Spleen (tissue), 11 donors: ENCODE measurements around the gene TBC1D3B. TPM values are rescaled to one million over a fixed set of nuclear protein-coding genes. Genes with fewer than 3 reads are reported as not detected.
A peak's percentile ranks its signal among the peaks of the same experiment; 100 is the strongest.
"Not testable (repeated sequence)": the region's sequence is repeated elsewhere in the genome, so short reads cannot be mapped to it uniquely, and the experiment has no call there.

Source experiments
- DNase-seq: peaks from one replicate; pipeline ENCODE4 v3.0.0-alpha.2; 2020
- H3K27ac ChIP-seq, 8 donors: fragments of 200-600 bp; sonication (generic) in 7 of 8; 1 replicate in 4 of 8; 2 replicates in 4 of 8; pipeline versions ENCODE4 v1.5.0 to v1.8.0; 2016 to 2021; ENCODE audit warnings: inconsistent platforms in 4 of 8, mild to moderate bottlenecking in 4 of 8, moderate library complexity in 1 of 8
- H3K27me3 ChIP-seq, 7 donors: fragments of 200-600 bp; sonication (generic) in 6 of 7; replicated peaks in 1 of 7; 1 replicate in 4 of 7; 2 replicates in 3 of 7; pipeline versions ENCODE4 v1.5.0 to v1.8.0; 2016 to 2021; ENCODE audit warnings: inconsistent platforms in 3 of 7, mild to moderate bottlenecking in 1 of 7
- H3K36me3 ChIP-seq, 6 donors: fragments of 200-600 bp; sonication (generic) in 5 of 6; 1 replicate in 4 of 6; 2 replicates in 2 of 6; pipeline versions ENCODE4 v1.5.0 to v1.8.0; 2016 to 2021; ENCODE audit warnings: inconsistent platforms in 2 of 6
- H3K4me1 ChIP-seq, 6 donors: fragments of 200-600 bp; sonication (generic) in 5 of 6; 1 replicate in 3 of 6; 2 replicates in 3 of 6; pipeline versions ENCODE4 v1.5.0 to v1.8.0; 2016 to 2021; ENCODE audit warnings: inconsistent platforms in 3 of 6
- H3K4me3 ChIP-seq, 8 donors: fragments of 200-600 bp; sonication (generic) in 7 of 8; 1 replicate in 4 of 8; 2 replicates in 4 of 8; pipeline versions ENCODE4 v1.5.0 to v1.8.0; 2016 to 2021; ENCODE audit warnings: inconsistent platforms in 4 of 8, mild to moderate bottlenecking in 4 of 8, moderate library complexity in 2 of 8
- H3K9me3 ChIP-seq, 8 donors: fragments of 200-600 bp; sonication (generic) in 7 of 8; 1 replicate in 4 of 8; 2 replicates in 4 of 8; pipeline versions ENCODE4 v1.5.0 to v1.8.0; 2016 to 2021; ENCODE audit warnings: inconsistent platforms in 4 of 8
- POLR2A ChIP-seq, 3 donors: fragments of 450-650 bp; IDR thresholded peaks; one replicate each; pipeline ENCODE4 v1.5.1; 2017; ENCODE audit warnings: antibody characterized with exemption in 3 of 3, mild to moderate bottlenecking in 1 of 3
- POLR2AphosphoS5 ChIP-seq, 3 donors: sonication (generic); formaldehyde crosslinking; IDR thresholded peaks; one replicate each; pipeline ENCODE4 v1.5.1; 2017; ENCODE audit warnings: antibody characterized with exemption in 3 of 3
- WGBS, 5 donors: extraction: QIAGEN DNeasy Blood & Tissue Kit in 3 of 5; methylation state at CpG; one replicate each; pipeline versions ENCODE4 v1.1.5 to v1.1.7; 2013 to 2018; 5-methylcytosine and 5-hydroxymethylcytosine counted together
- intact Hi-C: fragments of 100-400 bp; cut with DNase I; formaldehyde crosslinking; loops from one replicate; pipeline ENCODE4 v1.15.0; 2023; ENCODE audit warnings: low total_unique reads
- polyA plus RNA-seq, 3 donors: library from polyadenylated mRNA; stranded (reverse); fragments of 200-250 nt; gene quantifications; one replicate each; pipeline ENCODE4 v1.2.1, GENCODE V29; 2013
- total RNA-seq, 7 donors: library from RNA; depleted of rRNA in 3 of 7; stranded (reverse); fragments of >200 nt in 3 of 7; fragmentation: NEBNext Ultra II Directional in 4 of 7; extraction: Animal tissue kit (Norgen Biotek cat#: 25700) in 4 of 7; gene quantifications; one replicate each; pipeline versions ENCODE4 v1.1.0 to v1.2.1, GENCODE V29; 2016 to 2021
- TF ChIP-seq, protein P1 (sequence below), 11 experiments: fragments of 200-600 bp in 7 of 11; fragments of 450-650 bp in 4 of 11; sonication (generic) in 4 of 11; IDR thresholded peaks in 8 of 11; conservative IDR thresholded peaks in 3 of 11; 1 replicate in 7 of 11; 2 replicates in 4 of 11; pipeline versions ENCODE4 v1.4.0 to v1.8.0; 2016 to 2021; ENCODE audit warnings: antibody characterized with exemption in 11 of 11, inconsistent platforms in 4 of 11, mild to moderate bottlenecking in 1 of 11
- donor health status: healthy with polysubstance abuse.
- donor health status: DM: no; HTN: no; CAD: no; lungs with moderate emphysema.
- donor health status: DM: no; HTN: no; CAD: no.
- donor health status: Bipolar disorder and iron deficiency.
- donor health status: healthy.
- donor health status: DM: no; HTN: no; CAD: no.
- donor health status: DM: yes; HTN: yes; CAD: no.

TBC1D3B gene
- total and polyA plus RNA-seq, 10 donors = 1.3 to 13.5 (median 4.4) TPM; not detected in 1

DNA sequence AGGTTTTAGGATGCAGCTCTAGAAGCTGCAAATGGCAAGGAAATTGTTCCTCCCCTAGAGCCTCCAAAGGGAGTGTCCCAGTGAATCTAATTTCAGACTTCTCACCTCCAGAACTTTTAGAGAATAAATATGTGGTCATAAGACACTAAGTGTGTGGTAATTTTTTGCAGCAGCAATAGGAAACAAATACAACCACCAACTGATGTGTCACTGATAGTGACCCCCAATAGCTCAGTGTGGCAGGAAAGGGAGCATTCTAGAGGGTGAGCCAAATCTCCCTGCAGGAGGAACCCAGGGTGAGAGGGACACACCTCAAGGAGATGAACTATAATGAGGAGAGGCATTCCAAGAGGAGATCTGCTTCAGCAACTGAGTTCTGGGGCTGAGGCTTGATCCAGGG is 38.5 kb upstream of the TBC1D3B start:
- TF ChIP-seq, protein P1, sequence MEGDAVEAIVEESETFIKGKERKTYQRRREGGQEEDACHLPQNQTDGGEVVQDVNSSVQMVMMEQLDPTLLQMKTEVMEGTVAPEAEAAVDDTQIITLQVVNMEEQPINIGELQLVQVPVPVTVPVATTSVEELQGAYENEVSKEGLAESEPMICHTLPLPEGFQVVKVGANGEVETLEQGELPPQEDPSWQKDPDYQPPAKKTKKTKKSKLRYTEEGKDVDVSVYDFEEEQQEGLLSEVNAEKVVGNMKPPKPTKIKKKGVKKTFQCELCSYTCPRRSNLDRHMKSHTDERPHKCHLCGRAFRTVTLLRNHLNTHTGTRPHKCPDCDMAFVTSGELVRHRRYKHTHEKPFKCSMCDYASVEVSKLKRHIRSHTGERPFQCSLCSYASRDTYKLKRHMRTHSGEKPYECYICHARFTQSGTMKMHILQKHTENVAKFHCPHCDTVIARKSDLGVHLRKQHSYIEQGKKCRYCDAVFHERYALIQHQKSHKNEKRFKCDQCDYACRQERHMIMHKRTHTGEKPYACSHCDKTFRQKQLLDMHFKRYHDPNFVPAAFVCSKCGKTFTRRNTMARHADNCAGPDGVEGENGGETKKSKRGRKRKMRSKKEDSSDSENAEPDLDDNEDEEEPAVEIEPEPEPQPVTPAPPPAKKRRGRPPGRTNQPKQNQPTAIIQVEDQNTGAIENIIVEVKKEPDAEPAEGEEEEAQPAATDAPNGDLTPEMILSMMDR (IDR thresholded peaks at IDR 0.05 in 8 of 11, conservative IDR thresholded peaks at IDR 0.05 in 3 of 11) = no peak
- no peak for TF ChIP-seq POLR2AphosphoS5 (IDR thresholded peaks at IDR 0.05)
- TF ChIP-seq POLR2A (IDR thresholded peaks at IDR 0.05) = no peak
- Histone ChIP-seq H3K4me3 (no peak overlapping the region), H3K4me1 (peaks cover 0 to 61% (median 29%) of the 10 kb centered on the region in 6 donors), H3K36me3 (no peaks in the 10 kb centered on the region), H3K27me3 (peaks cover 0 to 14% (median 0%) of the 10 kb centered on the region in 7 donors), H3K9me3 (peaks cover 0 to 18% (median 5%) of the 10 kb centered on the region in 8 donors), H3K27ac (peak overlapping the region in 3 of 8 donors; percentile 4 to 50 (median 11))
- intact Hi-C loops = no loop called here
- no peak for DNase-seq

DNA sequence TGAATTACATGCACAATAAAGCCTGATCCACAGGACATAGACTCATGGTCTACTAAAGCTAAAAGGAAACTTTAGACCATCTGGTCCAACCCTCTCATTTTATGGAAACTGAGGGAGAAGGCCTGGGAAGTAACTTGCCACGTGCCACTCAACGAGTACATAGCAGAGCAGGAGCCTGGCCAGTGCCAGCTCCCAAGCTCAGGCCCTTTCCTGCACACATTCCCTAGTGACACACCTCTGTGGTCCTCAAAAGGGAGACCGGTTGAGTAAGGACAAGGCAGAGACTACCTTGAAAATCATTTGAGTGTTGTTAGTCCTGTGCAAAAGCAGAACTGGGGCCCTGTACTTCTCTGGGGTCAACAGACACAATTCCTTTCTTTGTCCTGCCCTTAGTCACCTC is 37.3 kb upstream of the TBC1D3B start:
- H3K27me3 ChIP-seq = peaks cover 0 to 14% (median 0%) of the 10 kb centered on the region in 7 donors
- 71 to 98% (median 89%) methylated on average over 3 of the region's 3 CpGs for WGBS, 5 donors
- H3K4me3 ChIP-seq = no peak overlapping the region
- no peak for DNase-seq
- H3K27ac ChIP-seq = peak overlapping the region in 4 of 8 donors; percentile 39 to 79 (median 74)
- peaks cover 0 to 69% (median 33%) of the 10 kb centered on the region in 6 donors for H3K4me1 ChIP-seq
- H3K9me3 ChIP-seq = peaks cover 0 to 11% (median 4%) of the 10 kb centered on the region in 8 donors
- no peaks in the 10 kb centered on the region for H3K36me3 ChIP-seq
- TF ChIP-seq POLR2A (IDR thresholded peaks at IDR 0.05) (no peak), POLR2AphosphoS5 (IDR thresholded peaks at IDR 0.05) (no peak)
- TF ChIP-seq, protein P1 (IDR thresholded peaks at IDR 0.05 in 8 of 11, conservative IDR thresholded peaks at IDR 0.05 in 3 of 11) = no peak
- intact Hi-C loops = no loop called here

DNA sequence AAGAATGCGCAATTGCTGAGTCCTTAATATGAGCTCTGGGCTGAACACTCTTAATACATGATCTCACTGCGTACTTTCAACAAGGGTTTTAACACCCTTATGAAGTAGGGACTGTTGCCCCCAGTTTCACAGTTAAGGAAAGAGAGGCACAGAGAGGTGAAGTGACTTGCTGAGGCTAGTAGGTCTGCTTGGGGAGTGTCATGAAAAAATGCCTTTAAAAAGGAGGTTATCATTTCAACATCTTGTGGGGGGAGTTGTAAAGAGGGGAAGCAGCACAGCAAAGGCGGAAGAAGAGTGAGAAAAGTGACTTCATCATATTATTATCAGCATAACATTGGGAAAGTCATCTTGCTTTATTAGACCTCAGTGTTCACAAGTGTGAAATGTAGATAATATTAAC is 36.5 kb upstream of the TBC1D3B start:
- Histone ChIP-seq H3K36me3 (no peaks in the 10 kb centered on the region), H3K27me3 (peaks cover 0 to 11% (median 0%) of the 10 kb centered on the region in 7 donors), H3K27ac (peak overlapping the region in 5 of 8 donors; percentile 36 to 79 (median 70)), H3K4me3 (peak overlapping the region in 1 of 8 donors; percentile 40), H3K9me3 (peaks cover 0 to 4% (median under 1%) of the 10 kb centered on the region in 8 donors), H3K4me1 (peaks cover 0 to 69% (median 33%) of the 10 kb centered on the region in 6 donors)
- WGBS, 5 donors = 75 to 83% (median 81%) methylated on average over 3 of the region's 3 CpGs
- TF ChIP-seq, protein P1 (IDR thresholded peaks at IDR 0.05 in 8 of 11, conservative IDR thresholded peaks at IDR 0.05 in 3 of 11) = no peak
- TF ChIP-seq POLR2AphosphoS5 (IDR thresholded peaks at IDR 0.05) = no peak
- no peak for TF ChIP-seq POLR2A (IDR thresholded peaks at IDR 0.05)
- DNase-seq = no peak
- intact Hi-C loops = no loop called here

DNA sequence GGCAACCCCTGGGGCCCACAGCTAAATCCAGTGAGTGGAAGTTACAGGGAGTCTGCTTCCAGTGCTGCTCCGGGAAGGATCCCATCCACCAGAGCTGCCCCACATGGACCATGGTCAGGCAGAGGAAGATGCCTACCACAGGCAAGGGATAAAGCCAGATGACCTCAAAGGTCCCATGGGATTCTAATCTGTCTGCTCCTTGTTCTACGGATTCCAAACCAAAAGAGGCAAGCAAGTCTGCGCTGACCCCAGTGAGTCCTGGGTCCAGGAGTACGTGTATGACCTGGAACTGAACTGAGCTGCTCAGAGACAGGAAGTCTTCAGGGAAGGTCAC is 35.8 kb upstream of the TBC1D3B start:
- H3K9me3 ChIP-seq = no peaks in the 10 kb centered on the region
- no peak for DNase-seq
- peak overlapping the region in 7 of 8 donors; percentile 38 to 79 (median 51) for H3K27ac ChIP-seq
- no peak for TF ChIP-seq POLR2AphosphoS5 (IDR thresholded peaks at IDR 0.05)
- no peak for TF ChIP-seq POLR2A (IDR thresholded peaks at IDR 0.05)
- TF ChIP-seq, protein P1 (IDR thresholded peaks at IDR 0.05 in 8 of 11, conservative IDR thresholded peaks at IDR 0.05 in 3 of 11) = no peak
- H3K4me3 ChIP-seq = peak overlapping the region in 2 of 8 donors; percentile 0 to 40
- peaks cover 0 to 69% (median 33%) of the 10 kb centered on the region in 6 donors for H3K4me1 ChIP-seq
- H3K36me3 ChIP-seq = no peaks in the 10 kb centered on the region
- 45 to 78% (median 46%) methylated on average over 3 to 4 of the region's 4 CpGs for WGBS, 5 donors
- H3K27me3 ChIP-seq = peaks cover 0 to 11% (median 0%) of the 10 kb centered on the region in 7 donors
- intact Hi-C loops = no loop called here

DNA sequence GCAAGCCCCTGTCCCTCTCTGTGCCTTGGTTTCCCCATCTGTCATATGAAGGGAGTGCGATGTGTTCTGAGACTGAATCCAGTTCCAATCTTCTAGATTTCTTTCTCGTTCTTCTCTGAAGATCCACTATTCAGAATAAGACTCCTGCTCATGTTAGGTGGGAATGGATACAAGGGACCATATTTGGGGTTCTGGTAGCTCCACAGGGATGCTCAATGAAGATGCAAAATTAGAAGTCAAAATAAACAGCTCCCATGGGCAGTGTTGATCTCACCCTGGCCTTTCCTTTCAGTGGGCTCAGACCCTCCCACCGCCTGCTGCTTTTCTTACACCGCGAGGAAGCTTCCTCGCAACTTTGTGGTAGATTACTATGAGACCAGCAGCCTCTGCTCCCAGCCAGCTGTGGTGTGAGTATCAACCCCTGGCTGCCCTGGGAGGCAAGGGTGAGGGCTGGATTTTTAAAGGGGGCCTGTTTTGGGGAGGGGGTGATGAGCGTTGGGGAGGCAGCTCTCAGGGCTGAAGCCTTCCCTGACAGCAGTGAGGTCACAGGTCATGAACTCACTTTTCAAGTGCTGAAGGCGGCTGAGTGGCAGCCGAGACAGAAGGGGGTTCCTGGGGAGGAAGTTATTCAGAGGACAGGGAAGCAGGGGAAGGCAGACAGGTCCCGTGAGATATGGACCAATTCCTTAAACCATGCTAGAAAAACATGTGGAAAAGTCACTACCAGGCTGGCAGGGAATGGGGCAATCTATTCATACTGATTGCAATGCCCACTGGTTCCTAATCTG is 35.2 kb upstream of the TBC1D3B start:
- Histone ChIP-seq H3K4me1 (peaks cover 0 to 71% (median 33%) of the 10 kb centered on the region in 6 donors), H3K27ac (peak overlapping the region in 7 of 8 donors; percentile 38 to 79 (median 51)), H3K4me3 (peak overlapping the region in 2 of 8 donors; percentile 0 to 40), H3K27me3 (peaks cover 0 to 11% (median 0%) of the 10 kb centered on the region in 7 donors)
- intact Hi-C loops, H3K9me3 ChIP-seq, H3K36me3 ChIP-seq: not testable (repeated sequence)
- WGBS, 5 donors = 29 to 49% (median 40%) methylated on average over 5 to 10 of the region's 10 CpGs
- peak; percentile 76 for DNase-seq
